Activated gamma-delta T cell treated with anti-CD3 and anti-CD28 coated beads, Interleukin-2, amount 50 U/mL, for 16 hours (primary cell): ENCODE results near the gene HDAC4.

Source experiments
- DNase-seq: peaks from one replicate; pipeline ENCODE4 v3.0.0-alpha.2; 2020; ENCODE audit warnings: low read depth

Gene HDAC4

DNA sequence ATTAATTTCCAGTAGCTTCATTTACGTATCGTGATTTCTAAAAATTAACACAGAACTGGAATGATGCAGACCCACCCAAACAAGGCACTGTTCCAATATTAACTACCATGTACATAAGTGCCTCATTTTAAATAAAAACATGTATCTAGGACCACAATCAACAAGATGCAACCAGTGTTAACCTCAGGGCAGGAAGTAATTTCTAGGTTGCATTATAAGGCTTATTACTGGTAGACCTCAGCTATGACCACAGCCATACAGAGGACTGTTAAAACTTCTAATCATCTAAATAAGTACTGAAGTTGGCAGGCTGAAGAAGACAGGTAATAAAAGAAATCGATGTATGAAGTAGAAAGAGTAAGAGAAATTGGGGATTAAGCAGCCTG is 262.9 kb downstream of the HDAC4 start:
- no peak for DNase-seq

DNA sequence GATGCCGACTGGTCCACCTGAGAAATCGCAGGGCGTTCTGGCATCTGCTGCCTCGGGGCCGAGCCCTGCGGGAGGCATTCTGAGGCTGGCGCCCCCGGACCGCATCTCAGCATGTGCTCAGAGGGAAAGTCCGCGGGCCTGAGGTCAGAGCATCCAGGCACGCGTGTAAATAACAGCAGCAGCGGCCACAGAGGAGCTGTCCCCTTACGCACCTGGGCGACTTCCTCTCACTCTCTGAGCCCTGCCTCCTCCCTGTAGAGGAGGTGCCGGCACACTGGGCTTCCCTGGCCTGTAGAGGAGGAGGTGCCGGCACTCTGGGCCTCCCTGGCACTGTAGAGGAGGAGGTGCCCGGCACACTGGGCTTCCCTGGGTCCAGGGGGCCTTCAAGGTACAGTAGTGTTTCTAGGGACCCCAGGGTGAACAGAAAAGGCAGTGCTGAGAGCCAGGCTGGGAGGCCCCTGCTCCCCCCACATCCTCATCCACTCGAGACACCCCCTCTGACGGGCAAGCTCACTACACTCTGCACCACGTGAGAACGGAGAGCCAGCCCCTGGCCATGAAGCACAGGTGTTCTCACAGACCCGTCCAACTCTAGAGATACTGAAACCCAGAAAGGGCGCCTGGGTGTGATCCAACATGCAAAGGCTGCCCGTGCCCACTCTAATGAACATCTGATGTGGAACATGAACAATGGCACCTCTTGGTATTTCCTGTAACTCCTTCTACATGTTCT is 263.5 kb downstream of the HDAC4 start:
- no peak for DNase-seq

- DNase-seq, result no peak
These were observed 264.1 kb downstream of the HDAC4 start for GRCh38 chr2:239136762-239137161.

GRCh38 chr2:239136203-239136602 is 264.6 kb downstream of the HDAC4 start:
- DNase-seq, result no peak

GRCh38 chr2:239135531-239135930 is 265.3 kb downstream of the HDAC4 start:
- no peak for DNase-seq

- no peak for DNase-seq
These were observed 266.8 kb downstream of the HDAC4 start for GRCh38 chr2:239133945-239134570.

GRCh38 chr2:239132786-239133185 is 268.0 kb downstream of the HDAC4 start:
- no peak for DNase-seq

GRCh38 chr2:239132156-239132709 is 268.6 kb downstream of the HDAC4 start:
- DNase-seq, result no peak

DNA sequence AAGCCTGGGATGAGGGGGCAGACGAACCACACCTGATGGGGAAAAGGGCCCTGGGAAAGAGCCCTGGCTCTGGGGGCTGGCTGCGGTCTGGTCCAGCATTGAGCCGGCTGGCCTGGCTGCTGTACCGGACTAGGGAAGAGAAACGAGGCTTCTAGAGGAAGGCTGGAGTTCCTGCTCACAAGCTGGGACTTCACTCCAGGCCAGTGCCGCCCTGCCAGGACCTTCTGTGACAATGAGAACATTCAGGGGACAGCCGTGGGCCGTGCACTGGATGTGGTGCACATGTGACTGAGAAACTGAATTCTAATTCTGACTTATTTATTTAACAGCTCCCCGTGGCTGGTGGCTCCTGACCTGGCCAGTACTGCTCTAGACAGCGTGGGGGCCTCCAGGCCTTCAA is 269.3 kb downstream of the HDAC4 start:
- no peak for DNase-seq

DNA sequence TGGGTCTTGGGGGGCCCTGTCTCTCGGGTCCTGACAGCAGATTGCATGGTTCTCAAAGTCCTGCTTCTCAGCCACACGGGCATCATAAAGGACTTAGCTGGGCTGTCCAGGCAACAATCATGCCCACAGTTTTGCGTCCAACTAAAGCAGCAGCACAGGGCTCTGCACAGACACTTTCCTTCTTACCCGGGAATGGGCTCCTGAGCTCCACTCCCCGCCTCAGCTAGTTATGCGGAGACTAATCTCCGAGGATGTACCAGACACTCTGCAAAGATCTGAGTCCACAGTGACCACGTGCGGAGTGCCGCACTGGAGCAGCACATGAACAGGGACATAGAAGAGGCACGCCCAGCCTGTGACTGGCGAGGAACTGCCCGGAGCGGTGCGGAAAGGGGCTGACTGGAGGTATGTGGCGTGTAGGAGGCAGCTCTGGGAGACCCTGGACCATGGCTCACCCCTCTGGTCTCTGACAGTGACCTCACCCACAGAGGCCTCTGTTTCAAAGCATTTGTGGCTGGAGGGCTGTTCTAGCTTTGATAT is 270.0 kb downstream of the HDAC4 start:
- DNase-seq, result no peak

DNA sequence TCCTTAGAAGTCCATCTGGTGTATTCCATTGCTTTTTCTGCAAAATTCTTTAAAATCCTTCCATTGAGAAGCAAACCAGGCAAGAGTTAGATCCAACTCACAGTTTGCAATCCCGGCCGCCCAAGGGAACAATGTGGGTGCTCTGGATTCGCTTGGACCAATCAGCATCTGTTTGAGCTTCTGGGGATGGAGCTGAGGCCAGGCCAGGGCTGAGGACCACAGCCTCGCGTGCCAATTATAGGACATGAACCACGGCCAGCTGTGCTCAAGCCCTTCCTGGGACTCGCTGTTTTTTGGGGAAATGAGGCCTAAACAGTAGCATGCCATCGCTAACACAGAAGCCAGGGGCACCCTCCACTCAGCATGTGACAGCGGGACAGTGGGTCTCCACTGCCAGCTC is 270.8 kb downstream of the HDAC4 start:
- no peak for DNase-seq

- DNase-seq, result no peak
These were observed 271.5 kb downstream of the HDAC4 start for GRCh38 chr2:239129147-239129920.

- DNase-seq, result no peak
These were observed 272.1 kb downstream of the HDAC4 start for GRCh38 chr2:239128706-239129105.

- DNase-seq, result no peak
These were observed 273.3 kb downstream of the HDAC4 start for GRCh38 chr2:239127513-239127912.

GRCh38 chr2:239125726-239126675 is 274.8 kb downstream of the HDAC4 start:
- no peak for DNase-seq

GRCh38 chr2:239124152-239124899 is 276.5 kb downstream of the HDAC4 start:
- DNase-seq, result no peak

DNA sequence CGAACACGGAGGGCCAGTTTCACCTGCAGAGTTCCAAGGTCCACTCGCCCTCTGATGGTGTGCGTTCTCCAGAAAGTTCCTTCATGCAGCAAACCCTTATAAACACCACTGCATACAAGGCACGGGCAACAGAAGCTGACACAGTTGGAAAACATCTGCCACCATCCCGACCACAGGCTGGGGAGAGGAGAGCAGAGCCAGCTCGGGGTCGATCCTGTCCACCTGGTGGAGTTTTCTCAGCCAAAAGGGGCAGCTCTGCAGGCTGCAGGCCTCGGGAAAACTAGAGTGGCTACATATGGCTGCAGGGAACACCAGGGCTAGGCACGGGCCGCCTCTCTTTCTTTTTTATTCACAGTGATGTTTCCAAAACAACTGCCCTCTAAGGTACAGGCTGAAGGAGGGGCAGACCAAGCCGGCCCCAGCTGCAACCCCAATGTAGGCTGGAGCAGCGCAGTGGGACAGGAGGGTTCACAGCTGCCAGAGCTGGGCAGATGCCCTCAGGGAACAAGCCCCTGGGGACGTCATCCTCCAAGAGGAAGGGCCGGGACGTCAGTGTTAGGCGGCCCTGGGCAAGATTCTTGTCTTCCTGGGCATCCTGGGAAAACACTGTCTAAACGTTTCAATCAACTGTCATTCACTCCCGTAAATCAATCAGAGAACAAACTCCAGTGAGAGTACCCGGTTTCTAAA is 278.3 kb downstream of the HDAC4 start:
- no peak for DNase-seq

GRCh38 chr2:239121600-239122012 is 279.2 kb downstream of the HDAC4 start:
- DNase-seq, result no peak

GRCh38 chr2:239120664-239121063 is 280.2 kb downstream of the HDAC4 start:
- DNase-seq, result no peak
